ENCODE results near the gene IL17RD. TPM values are rescaled to one million over a fixed set of nuclear protein-coding genes. Genes with fewer than 3 reads are reported as not detected.

The IL17RD gene
- total and polyA plus RNA-seq, 2 donors from 2014 or later, result 4.4 to 18.9 TPM

- Histone ChIP-seq H3K36me3 (ENCODE audit: control insufficient read depth in 2 of 3, insufficient read depth in 3 of 3, low read length in 3 of 3) (no peaks in the 10 kb centered on the region), H3K9ac (ENCODE audit: low read length in 3 of 3) (no peak overlapping the region), H3K4me1 (ENCODE audit: control insufficient read depth in 2 of 3, insufficient read depth in 2 of 3, low read depth in 1 of 3, low read length in 3 of 3) (peaks cover 2 to 19% (median 13%) of the 10 kb centered on the region in 3 donors), H3K27ac (ENCODE audit: low read depth in 2 of 2, low read length in 2 of 2) (no peak overlapping the region), H3K9me3 (ENCODE audit: control insufficient read depth in 2 of 3, insufficient read depth in 1 of 3, low read length in 3 of 3) (no peaks in the 10 kb centered on the region), H3K4me3 (ENCODE audit: low read length in 3 of 3) (no peak overlapping the region), H3K27me3 (ENCODE audit: control insufficient read depth, insufficient read depth, low read length) (no peaks in the 10 kb centered on the region)
- DNase-seq (no peak), FAIRE-seq (no peak)
- TF ChIP-seq CTCF (IDR thresholded peaks at IDR 0.05; ENCODE audit: borderline replicate concordance, extremely low read depth, insufficient read depth), result no peak
- intact Hi-C loops (cut with DNase I), result no loop called here
Measured at GRCh38 chr3:57168151-57168550, 3.0 kb upstream of the IL17RD start.

GRCh38 chr3:57166660-57167059 is 1.5 kb upstream of the IL17RD start:
- Histone ChIP-seq H3K4me1 (ENCODE audit: control insufficient read depth in 2 of 3, insufficient read depth in 2 of 3, low read depth in 1 of 3, low read length in 3 of 3) (peaks cover 9 to 28% (median 25%) of the 10 kb centered on the region in 3 donors), H3K9ac (ENCODE audit: low read length in 3 of 3) (no peak overlapping the region), H3K27me3 (ENCODE audit: control insufficient read depth, insufficient read depth, low read length) (no peaks in the 10 kb centered on the region), H3K36me3 (ENCODE audit: control insufficient read depth in 2 of 3, insufficient read depth in 3 of 3, low read length in 3 of 3) (no peaks in the 10 kb centered on the region), H3K4me3 (ENCODE audit: low read length in 3 of 3) (no peak overlapping the region), H3K27ac (ENCODE audit: low read depth in 2 of 2, low read length in 2 of 2) (no peak overlapping the region), H3K9me3 (ENCODE audit: control insufficient read depth in 2 of 3, insufficient read depth in 1 of 3, low read length in 3 of 3) (no peaks in the 10 kb centered on the region)
- DNase-seq (no peak), FAIRE-seq (no peak)
- no peak for TF ChIP-seq CTCF (IDR thresholded peaks at IDR 0.05; ENCODE audit: borderline replicate concordance, extremely low read depth, insufficient read depth)
- intact Hi-C loops (cut with DNase I), result no loop called here

DNA sequence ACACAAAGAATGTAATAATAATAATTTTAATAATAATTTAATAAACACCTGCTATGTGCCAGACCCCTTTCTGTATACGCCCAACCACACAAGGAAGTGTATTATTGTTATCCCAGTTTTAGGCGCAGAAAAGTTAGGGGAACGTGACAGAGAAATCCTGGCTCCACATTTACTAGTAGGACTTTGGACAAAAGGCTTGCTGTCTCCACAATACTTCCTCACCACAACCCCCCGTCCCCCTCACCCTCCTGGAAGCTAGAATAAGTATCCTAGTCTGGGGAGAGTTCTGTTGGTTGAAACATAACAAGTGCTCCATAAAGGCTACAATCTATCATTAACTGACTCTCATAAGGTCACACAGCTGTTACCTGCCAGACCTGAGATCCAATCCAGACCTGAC is 488 bp upstream of the IL17RD start:
- DNase-seq (peak in 2 of 5 donors; percentile 61 to 63), FAIRE-seq (no peak)
- no peak for TF ChIP-seq CTCF (IDR thresholded peaks at IDR 0.05; ENCODE audit: borderline replicate concordance, extremely low read depth, insufficient read depth)
- no peak overlapping the region for H3K27ac ChIP-seq (ENCODE audit: low read depth in 2 of 2, low read length in 2 of 2)
- intact Hi-C loops (cut with DNase I), result no loop called here
- H3K9ac ChIP-seq (ENCODE audit: low read length in 3 of 3), result no peak overlapping the region
- H3K36me3 ChIP-seq (ENCODE audit: control insufficient read depth in 2 of 3, insufficient read depth in 3 of 3, low read length in 3 of 3), result no peaks in the 10 kb centered on the region
- peaks cover 13 to 35% (median 33%) of the 10 kb centered on the region in 3 donors for H3K4me1 ChIP-seq (ENCODE audit: control insufficient read depth in 2 of 3, insufficient read depth in 2 of 3, low read depth in 1 of 3, low read length in 3 of 3)
- H3K27me3 ChIP-seq (ENCODE audit: control insufficient read depth, insufficient read depth, low read length), result no peaks in the 10 kb centered on the region
- no peaks in the 10 kb centered on the region for H3K9me3 ChIP-seq (ENCODE audit: control insufficient read depth in 2 of 3, insufficient read depth in 1 of 3, low read length in 3 of 3)
- no peak overlapping the region for H3K4me3 ChIP-seq (ENCODE audit: low read length in 3 of 3)

GRCh38 chr3:57164217-57164656 is 916 bp downstream of the IL17RD start:
- no peak for TF ChIP-seq CTCF (IDR thresholded peaks at IDR 0.05; ENCODE audit: borderline replicate concordance, extremely low read depth, insufficient read depth)
- FAIRE-seq, result no peak
- Histone ChIP-seq H3K9me3 (ENCODE audit: control insufficient read depth in 2 of 3, insufficient read depth in 1 of 3, low read length in 3 of 3) (no peaks in the 10 kb centered on the region), H3K27me3 (ENCODE audit: control insufficient read depth, insufficient read depth, low read length) (no peaks in the 10 kb centered on the region), H3K9ac (ENCODE audit: low read length in 3 of 3) (peak overlapping the region in 2 of 3 donors; percentile 63 to 68), H3K4me3 (ENCODE audit: low read length in 3 of 3) (peak overlapping the region; percentile 64 to 66 (median 66)), H3K36me3 (ENCODE audit: control insufficient read depth in 2 of 3, insufficient read depth in 3 of 3, low read length in 3 of 3) (no peaks in the 10 kb centered on the region), H3K27ac (ENCODE audit: low read depth in 2 of 2, low read length in 2 of 2) (no peak overlapping the region), H3K4me1 (ENCODE audit: control insufficient read depth in 2 of 3, insufficient read depth in 2 of 3, low read depth in 1 of 3, low read length in 3 of 3) (peaks cover 17 to 43% (median 37%) of the 10 kb centered on the region in 3 donors)
- DNase-seq, result peak in 2 of 5 donors; percentile 67 to 81
- intact Hi-C loops (cut with DNase I), result no loop called here

Data from kidney (tissue), 14 donors.